SKM-1 (cell line): ENCODE measurements around the gene ACACA.
"Not testable (repeated sequence)": the region's sequence is repeated elsewhere in the genome, so short reads cannot be mapped to it uniquely, and the experiment has no call there.

ENCODE experiments used
- DNase-seq: peaks from one replicate; lab custom pipeline; 2025; ENCODE audit not compliant: unreplicated experiment; lab: John Stamatoyannopoulos, UW

The ACACA gene

DNA sequence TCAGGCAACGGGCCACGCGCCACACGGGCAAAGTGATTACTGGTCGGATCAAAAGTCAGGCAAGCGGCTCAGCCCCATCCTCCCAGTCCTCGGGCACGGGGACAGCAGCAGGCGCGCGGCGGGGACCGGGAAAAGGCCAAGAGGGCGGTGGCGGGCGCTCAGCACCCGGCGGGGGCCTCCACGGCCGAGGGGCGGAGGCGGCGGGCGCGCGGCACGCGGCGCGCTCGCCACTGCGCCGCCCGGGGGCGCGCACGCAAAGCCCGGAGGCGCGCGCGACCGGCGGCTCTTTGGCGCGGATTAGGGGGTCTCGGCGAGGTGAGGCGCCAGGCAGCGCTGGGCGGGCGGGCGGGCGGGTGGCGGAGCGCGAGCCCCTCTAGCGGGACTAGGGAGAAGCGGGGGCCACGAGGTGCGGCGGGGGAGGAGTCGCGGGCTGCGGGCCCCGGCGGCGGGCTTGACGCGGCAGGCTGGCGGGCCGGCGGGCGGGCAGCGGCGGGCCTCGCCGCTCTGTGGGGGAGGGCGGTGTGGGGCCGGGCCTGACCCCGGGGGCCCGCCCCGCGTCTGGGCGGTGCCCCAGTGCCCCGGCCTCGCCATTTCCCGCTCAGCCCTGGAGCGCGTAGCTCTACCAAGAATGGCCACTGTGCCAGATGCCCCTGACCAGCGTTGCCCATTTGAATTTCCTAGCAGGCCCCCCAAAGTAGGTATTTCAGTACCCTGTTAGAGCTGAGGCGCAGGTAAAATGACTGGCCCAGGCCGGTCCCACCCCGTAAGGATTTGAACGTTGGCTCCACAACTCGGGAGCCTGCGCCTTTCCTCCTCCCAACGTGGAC is at the start of gene ACACA, which contains the start of gene TADA2A:
Gene ACACA (minus strand): TSS at position 202 of the 827 bp plus-strand sequence. CDS start 537 bp downstream, outside the sequence.
Gene TADA2A (plus strand): TSS at position 252 of the 827 bp plus-strand sequence. CDS start 4,480 bp downstream, outside the sequence.
- DNase-seq, result peak; percentile 77

GRCh38 chr17:37450112-37450511 is 43.5 kb upstream of the ACACA start:
- no peak for DNase-seq

GRCh38 chr17:37447641-37448040 is 41.0 kb upstream of the ACACA start:
- DNase-seq, result no peak

DNA sequence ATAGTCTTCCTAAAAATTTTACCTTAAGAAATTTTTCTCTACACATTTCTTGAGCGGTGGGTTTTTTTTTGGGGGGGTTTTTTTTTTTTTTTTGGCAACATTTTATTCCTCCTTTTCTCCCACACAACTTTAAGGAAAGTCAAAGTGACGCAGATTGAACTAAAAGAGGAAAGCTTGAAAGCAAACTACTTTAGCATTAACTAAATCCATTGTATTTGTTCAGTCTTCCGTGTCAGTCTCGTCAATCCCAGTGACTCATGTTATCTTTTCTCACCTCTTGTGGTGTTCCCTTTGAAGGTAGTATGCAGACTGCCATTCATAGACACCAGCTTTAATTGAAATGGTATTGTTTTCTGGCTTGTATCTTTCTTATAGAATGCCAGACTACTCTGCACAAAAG is 39.4 kb upstream of the ACACA start:
- no peak for DNase-seq

DNA sequence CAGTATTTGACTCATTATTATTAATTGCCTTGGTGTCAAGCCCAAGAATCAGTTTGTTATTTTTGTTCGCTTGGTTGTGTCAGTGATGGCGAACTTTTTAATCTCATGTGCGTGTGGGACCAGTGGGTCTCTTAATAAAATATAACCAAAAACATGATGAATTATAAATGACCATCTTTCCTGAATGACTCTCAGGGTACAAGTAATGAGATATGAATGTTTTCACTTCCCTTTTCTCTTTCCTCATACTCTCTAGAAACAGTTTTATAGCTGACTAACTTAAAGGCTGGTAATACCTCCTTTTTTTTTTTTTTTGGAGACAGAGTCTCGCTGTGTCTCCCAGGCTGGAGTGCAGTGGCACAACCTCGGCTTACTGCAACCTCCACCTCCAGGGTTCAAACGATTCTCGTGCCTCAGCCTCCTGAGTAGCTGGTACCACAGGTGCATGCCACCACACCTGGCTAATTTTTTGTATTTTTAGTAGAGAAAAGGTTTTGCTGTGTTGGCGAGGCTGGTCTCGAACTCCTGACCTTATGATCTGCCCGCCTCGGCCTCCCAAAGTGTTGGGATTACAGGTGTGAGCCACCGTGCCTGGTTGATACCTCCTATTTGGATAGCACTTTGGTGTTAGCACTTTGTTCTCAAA is 34.9 kb upstream of the ACACA start:
- not testable (repeated sequence) for DNase-seq

- no peak for DNase-seq
These were observed 33.8 kb upstream of the ACACA start for GRCh38 chr17:37440424-37440823.

DNA sequence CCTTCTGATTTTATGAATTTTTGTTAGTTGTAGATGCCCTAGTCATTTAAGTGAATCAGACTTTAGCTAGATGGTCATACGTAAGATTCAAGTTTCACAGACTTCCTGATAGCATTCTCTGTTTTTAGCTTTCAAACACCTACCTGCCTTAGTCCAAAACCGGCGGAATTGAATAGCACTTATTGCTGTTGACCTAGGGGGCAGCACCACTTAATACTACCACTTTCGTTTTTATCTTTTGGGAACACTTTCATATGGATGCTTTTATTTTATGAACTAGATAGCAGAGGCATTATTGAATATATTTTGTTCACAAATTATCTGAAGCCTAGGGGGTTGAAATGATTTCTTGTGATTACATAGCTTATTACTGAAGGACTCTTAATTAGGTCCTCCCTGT is 31.5 kb upstream of the ACACA start:
- no peak for DNase-seq

GRCh38 chr17:37432671-37433070 is 26.0 kb upstream of the ACACA start:
- DNase-seq, result no peak

GRCh38 chr17:37430051-37430627 is 23.5 kb upstream of the ACACA start:
- DNase-seq, result no peak

- no peak for DNase-seq
These were observed 22.8 kb upstream of the ACACA start for GRCh38 chr17:37429453-37429852.

DNA sequence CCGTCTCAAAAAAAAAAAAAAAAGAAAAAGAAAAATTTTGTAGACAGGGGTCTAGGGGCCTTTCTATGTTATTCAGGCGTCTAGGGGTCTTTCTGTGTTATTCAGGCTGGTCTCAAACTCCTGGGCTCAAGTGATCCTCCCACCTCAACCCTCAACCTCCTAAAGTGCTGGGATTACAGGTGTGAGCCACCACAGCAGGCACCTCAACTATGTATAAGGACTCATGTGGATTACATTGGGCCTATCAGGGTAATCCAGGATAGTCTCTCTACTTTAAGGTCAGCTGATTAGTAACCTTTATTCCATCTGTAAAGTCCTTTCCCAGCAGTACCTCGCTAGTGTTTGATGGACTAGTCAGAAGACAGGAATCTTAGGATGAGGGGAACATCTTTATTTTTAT is 22.4 kb upstream of the ACACA start:
- no peak for DNase-seq

DNA sequence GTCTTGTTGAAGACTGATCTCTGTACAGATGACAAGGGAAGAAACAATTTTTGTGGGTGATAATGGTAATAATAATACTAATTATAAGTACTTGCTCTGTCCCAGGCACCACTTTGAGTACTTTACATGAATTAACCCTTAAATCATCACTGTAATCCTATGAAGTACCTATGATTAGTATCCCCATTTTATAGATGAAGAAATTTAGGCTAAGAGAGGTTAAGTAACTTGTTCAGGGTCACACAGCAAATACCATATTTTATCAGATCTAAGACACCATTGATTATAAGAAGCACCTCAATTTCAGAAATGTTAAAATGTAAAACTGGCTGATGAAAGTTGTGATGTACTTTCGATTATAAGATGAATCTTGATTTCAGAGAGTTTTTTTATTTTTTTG is 18.6 kb upstream of the ACACA start:
- DNase-seq, result no peak

GRCh38 chr17:37422971-37423625 is 16.5 kb upstream of the ACACA start:
- DNase-seq, result no peak

DNA sequence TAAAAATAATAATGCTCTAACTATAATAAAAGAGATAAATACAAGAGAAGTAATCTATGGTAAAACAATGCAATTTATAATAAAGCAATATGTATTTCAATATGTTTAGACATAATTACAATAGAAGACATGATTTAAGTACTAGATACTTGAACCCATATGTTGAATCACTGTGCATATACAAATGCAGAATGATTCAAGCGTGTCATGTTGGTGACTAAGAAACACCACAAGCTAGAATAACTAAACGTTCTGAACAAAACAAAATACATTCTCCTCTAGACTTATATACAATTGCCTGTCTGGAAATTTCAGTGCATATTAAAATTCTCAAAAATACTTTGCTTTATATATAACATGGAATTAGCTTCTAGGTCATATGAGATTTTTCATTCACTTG is 11.2 kb upstream of the ACACA start:
- no peak for DNase-seq

- no peak for DNase-seq
These were observed 7.4 kb upstream of the ACACA start for GRCh38 chr17:37413875-37414519.

- no peak for DNase-seq
These were observed 3.7 kb upstream of the ACACA start for GRCh38 chr17:37410357-37410756.

- DNase-seq, result not testable (repeated sequence)
These were observed 1.5 kb upstream of the ACACA start for GRCh38 chr17:37408145-37408479.

DNA sequence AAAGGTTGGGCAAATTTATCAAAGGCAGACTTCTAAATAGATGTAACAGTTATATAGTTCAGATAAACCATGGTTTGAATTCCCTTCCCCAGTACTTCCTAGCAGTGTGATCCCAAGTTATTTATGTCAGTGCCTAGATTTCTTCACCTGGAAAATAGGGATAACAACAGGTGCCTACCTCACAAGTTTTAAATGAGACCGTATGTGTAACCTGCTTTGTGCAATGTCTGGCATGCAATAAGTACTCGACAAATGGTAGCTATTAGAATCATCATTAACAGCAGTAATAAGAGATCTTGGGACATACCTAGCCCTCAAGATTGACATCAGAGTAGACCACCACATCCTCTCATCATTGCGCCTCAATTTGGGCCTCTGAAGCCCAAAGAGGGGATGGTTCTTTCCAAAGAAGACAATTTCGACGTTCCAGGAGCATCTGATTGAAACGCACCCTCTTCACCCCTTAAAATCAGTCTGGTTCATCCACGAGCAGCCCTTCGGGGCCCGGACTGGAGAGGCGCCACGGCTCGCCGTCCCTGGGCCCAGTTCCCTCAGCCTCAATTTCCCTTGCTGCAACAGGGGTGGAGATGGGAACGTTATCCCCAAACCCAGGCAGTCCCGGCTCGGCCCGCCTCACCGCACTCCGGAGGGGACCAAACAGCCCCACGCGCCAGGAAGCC is 541 bp downstream of the ACACA start:
- DNase-seq, result no peak

- DNase-seq, result not testable (repeated sequence)
These were observed 1.1 kb downstream of the ACACA start for GRCh38 chr17:37405522-37405921.

DNA sequence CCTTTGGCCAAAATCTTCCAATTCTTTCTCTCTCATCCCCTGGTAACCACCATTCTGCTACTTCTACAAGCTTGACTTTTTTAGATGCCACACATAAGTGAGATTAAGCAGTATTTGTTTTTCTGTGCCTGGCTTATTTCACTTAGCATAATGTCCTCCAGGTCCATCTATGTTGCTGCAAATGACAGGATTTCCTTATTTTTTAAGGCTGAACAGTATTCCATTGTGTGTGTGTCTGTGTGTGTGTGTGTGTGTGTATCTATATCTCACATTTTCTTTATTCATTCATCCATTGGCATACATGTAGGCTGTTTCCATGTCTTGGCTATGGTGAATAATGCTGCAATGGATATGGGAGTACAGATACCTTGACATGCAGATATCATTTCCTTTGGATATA is 6.1 kb downstream of the ACACA start:
- no peak for DNase-seq
